Measurements from ENCODE around the gene DCAF6.

DCAF6 gene

DNA sequence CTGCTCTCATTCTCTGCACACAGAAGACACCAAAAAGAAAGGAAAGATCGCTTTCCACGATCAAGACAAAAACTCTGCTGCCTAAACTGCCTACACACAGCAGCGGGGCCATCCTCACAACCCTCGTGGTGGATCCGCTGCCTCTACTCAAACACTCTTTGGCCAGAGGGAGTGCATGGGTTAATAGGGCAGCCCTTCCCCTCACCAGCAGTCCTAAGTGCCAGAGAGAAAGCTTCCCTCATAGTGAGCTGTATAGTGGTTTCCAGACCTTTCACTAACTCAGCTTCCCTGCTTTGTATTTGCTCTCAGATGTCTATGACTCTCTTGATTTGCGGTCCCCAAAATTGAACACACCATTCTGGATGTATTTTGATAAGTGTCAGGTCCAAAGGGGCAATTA is 169.4 kb downstream of the DCAF6 start:
- no peak overlapping the region for H3K4me3 ChIP-seq (replicated peaks; ENCODE audit: insufficient read depth, low read length)
- no peak for DNase-seq (ENCODE audit: low read depth in 1 of 2, low spot score in 1 of 2)
- H3K27me3 ChIP-seq (ENCODE audit: insufficient read depth, poor library complexity, severe bottlenecking): no peaks in the 10 kb centered on the region
- no peak overlapping the region for H3K27ac ChIP-seq (replicated peaks)
- no peak for TF ChIP-seq GABPA (IDR thresholded peaks at IDR 0.05; ENCODE audit: low read depth)
- TF ChIP-seq, protein P1, sequence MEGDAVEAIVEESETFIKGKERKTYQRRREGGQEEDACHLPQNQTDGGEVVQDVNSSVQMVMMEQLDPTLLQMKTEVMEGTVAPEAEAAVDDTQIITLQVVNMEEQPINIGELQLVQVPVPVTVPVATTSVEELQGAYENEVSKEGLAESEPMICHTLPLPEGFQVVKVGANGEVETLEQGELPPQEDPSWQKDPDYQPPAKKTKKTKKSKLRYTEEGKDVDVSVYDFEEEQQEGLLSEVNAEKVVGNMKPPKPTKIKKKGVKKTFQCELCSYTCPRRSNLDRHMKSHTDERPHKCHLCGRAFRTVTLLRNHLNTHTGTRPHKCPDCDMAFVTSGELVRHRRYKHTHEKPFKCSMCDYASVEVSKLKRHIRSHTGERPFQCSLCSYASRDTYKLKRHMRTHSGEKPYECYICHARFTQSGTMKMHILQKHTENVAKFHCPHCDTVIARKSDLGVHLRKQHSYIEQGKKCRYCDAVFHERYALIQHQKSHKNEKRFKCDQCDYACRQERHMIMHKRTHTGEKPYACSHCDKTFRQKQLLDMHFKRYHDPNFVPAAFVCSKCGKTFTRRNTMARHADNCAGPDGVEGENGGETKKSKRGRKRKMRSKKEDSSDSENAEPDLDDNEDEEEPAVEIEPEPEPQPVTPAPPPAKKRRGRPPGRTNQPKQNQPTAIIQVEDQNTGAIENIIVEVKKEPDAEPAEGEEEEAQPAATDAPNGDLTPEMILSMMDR (IDR thresholded peaks at IDR 0.05; ENCODE audit: insufficient read depth, low read length): no peak
- TF ChIP-seq, protein P2, sequence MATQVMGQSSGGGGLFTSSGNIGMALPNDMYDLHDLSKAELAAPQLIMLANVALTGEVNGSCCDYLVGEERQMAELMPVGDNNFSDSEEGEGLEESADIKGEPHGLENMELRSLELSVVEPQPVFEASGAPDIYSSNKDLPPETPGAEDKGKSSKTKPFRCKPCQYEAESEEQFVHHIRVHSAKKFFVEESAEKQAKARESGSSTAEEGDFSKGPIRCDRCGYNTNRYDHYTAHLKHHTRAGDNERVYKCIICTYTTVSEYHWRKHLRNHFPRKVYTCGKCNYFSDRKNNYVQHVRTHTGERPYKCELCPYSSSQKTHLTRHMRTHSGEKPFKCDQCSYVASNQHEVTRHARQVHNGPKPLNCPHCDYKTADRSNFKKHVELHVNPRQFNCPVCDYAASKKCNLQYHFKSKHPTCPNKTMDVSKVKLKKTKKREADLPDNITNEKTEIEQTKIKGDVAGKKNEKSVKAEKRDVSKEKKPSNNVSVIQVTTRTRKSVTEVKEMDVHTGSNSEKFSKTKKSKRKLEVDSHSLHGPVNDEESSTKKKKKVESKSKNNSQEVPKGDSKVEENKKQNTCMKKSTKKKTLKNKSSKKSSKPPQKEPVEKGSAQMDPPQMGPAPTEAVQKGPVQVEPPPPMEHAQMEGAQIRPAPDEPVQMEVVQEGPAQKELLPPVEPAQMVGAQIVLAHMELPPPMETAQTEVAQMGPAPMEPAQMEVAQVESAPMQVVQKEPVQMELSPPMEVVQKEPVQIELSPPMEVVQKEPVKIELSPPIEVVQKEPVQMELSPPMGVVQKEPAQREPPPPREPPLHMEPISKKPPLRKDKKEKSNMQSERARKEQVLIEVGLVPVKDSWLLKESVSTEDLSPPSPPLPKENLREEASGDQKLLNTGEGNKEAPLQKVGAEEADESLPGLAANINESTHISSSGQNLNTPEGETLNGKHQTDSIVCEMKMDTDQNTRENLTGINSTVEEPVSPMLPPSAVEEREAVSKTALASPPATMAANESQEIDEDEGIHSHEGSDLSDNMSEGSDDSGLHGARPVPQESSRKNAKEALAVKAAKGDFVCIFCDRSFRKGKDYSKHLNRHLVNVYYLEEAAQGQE (IDR thresholded peaks at IDR 0.05; ENCODE audit: insufficient replicate concordance, low read depth): no peak
- no peak for TF ChIP-seq SPI1 (IDR thresholded peaks at IDR 0.05; ENCODE audit: borderline replicate concordance, low read depth)
- TF ChIP-seq POLR2AphosphoS5 (IDR thresholded peaks at IDR 0.05; ENCODE audit: low read depth): no peak

DNA sequence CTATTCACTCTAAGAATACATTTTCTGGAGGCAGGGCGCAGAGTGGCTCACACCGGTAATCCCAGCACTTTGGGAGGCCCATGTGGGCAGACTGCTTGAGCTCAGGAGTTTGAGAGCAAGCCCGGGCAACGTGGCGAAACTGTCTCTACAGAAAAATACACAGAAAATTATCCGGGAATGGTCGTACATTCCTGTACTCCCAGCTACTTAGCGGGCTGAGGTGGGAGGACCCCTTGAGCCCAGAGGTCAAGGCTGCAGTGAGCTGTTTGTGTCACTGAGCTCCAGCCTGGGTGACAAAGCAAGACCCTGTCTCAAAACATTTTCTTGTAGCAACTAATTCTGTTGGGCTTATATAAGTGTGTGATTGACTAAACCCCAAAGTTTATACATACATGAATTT is 169.8 kb downstream of the DCAF6 start:
- Histone ChIP-seq H3K27me3 (ENCODE audit: insufficient read depth, poor library complexity, severe bottlenecking) (no peaks in the 10 kb centered on the region), H3K27ac (replicated peaks) (no peak overlapping the region), H3K4me3 (replicated peaks; ENCODE audit: insufficient read depth, low read length) (no peak overlapping the region)
- TF ChIP-seq, protein P2 (IDR thresholded peaks at IDR 0.05; ENCODE audit: insufficient replicate concordance, low read depth): no peak
- TF ChIP-seq GABPA (IDR thresholded peaks at IDR 0.05; ENCODE audit: low read depth) (no peak), SPI1 (IDR thresholded peaks at IDR 0.05; ENCODE audit: borderline replicate concordance, low read depth) (no peak), POLR2AphosphoS5 (IDR thresholded peaks at IDR 0.05; ENCODE audit: low read depth) (no peak)
- TF ChIP-seq, protein P1 (IDR thresholded peaks at IDR 0.05; ENCODE audit: insufficient read depth, low read length): no peak
- DNase-seq (ENCODE audit: low read depth in 1 of 2, low spot score in 1 of 2): no peak

DNA sequence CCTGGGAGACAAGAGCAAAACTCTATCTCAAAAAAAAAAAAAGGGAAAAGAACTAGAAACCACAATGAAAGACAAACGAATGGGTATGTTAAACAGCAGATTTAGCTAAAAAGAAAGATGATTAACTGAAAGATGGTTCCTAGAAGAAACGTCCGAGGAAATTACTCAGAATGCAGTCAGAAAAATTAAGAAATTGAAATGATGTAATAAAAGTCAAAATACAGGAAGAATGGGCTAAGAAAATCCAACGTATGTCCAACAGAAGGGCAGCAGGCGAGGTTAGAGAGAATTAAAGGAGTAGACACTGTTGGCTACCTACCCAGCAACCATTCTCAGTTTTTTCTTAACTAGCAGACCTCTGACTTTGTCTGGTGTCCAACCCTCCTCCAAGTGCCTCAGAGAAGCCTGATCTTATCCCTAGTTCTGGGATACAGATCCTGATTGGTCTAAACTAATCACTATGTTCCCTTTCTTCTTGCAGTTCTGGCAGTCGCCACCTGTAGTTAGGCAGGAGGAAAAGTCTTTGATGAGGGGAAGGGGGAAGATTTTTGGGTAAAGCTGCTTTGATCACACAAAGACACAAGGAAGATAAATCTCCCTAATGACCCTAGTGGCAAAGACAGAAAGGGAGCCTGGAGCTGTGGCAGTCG is 174.5 kb downstream of the DCAF6 start:
- Histone ChIP-seq H3K27me3 (ENCODE audit: insufficient read depth, poor library complexity, severe bottlenecking) (no peaks in the 10 kb centered on the region), H3K4me3 (replicated peaks; ENCODE audit: insufficient read depth, low read length) (no peak overlapping the region), H3K27ac (replicated peaks) (no peak overlapping the region)
- no peak for DNase-seq (ENCODE audit: low read depth in 1 of 2, low spot score in 1 of 2)
- TF ChIP-seq, protein P2 (IDR thresholded peaks at IDR 0.05; ENCODE audit: insufficient replicate concordance, low read depth): no peak
- TF ChIP-seq GABPA (IDR thresholded peaks at IDR 0.05; ENCODE audit: low read depth) (no peak), SPI1 (IDR thresholded peaks at IDR 0.05; ENCODE audit: borderline replicate concordance, low read depth) (no peak), POLR2AphosphoS5 (IDR thresholded peaks at IDR 0.05; ENCODE audit: low read depth) (no peak)
- TF ChIP-seq, protein P1 (IDR thresholded peaks at IDR 0.05; ENCODE audit: insufficient read depth, low read length): no peak
